ENCODE results near the gene LYG1. TPM values are rescaled to one million over a fixed set of nuclear protein-coding genes. Genes with fewer than 3 reads are reported as not detected.

Gene LYG1
- total and polyA plus RNA-seq, 9 of the 15 experiments (the other 6 are each of a cell fraction or from before 2014, with no cell fraction given) = 0.64 to 2.6 (median 1.2) TPM

- TF ChIP-seq STAT6 (CRISPR knock-in tag; IDR thresholded peaks at IDR 0.05) = peak; percentile 90; the same call in 1 of the 2 replicates
- TF ChIP-seq CBX8 (IDR thresholded peaks at IDR 0.05; ENCODE audit: borderline replicate concordance, extremely low read depth, low read depth, low read length, poor library complexity, severe bottlenecking) = no peak
- TF ChIP-seq GATAD2A (IDR thresholded peaks at IDR 0.05) = no peak
- TF ChIP-seq MBD1 (CRISPR knock-in tag; IDR thresholded peaks at IDR 0.05) = no peak
- peak; percentile 93 for TF ChIP-seq NCOA6 (IDR thresholded peaks at IDR 0.05)
- TF ChIP-seq STAT5B (CRISPR knock-in tag; IDR thresholded peaks at IDR 0.05) = no peak
- TF ChIP-seq SREBF2 (CRISPR knock-in tag; IDR thresholded peaks at IDR 0.05) = no peak
- no peak for TF ChIP-seq ZNF175 (CRISPR knock-in tag; IDR thresholded peaks at IDR 0.05; ENCODE audit: low read depth)
- peak; percentile 92; the same call in 1 of the 2 replicates for TF ChIP-seq KAT7 (CRISPR knock-in tag; IDR thresholded peaks at IDR 0.05; ENCODE audit: borderline replicate concordance)
- peak; percentile 11 to 14; a peak in 1 of 4 replicates for TF ChIP-seq RAD21 (CRISPR knock-in tag; conservative IDR thresholded peaks at IDR 0.05 in 1 of 2, IDR thresholded peaks at IDR 0.05 in 1 of 2)
- TF ChIP-seq MCM2 (IDR thresholded peaks at IDR 0.05; ENCODE audit: low read depth) = no peak
- no peak for TF ChIP-seq BDP1 (IDR thresholded peaks at IDR 0.05; ENCODE audit: insufficient read depth, insufficient read length)
- TF ChIP-seq PCBP1 (IDR thresholded peaks at IDR 0.05; ENCODE audit: low read depth, low read length, poor library complexity, severe bottlenecking) = peak; percentile 63
- no peak for TF ChIP-seq TCF7L2 (IDR thresholded peaks at IDR 0.05; ENCODE audit: low read depth, low read length)
- TF ChIP-seq ZNF551 (CRISPR knock-in tag; IDR thresholded peaks at IDR 0.05) = no peak
- no peak for TF ChIP-seq ZNF239 (CRISPR knock-in tag; IDR thresholded peaks at IDR 0.05)
- no peak for TF ChIP-seq ZNF644 (tag; IDR thresholded peaks at IDR 0.05; ENCODE audit: low read depth)
- TF ChIP-seq ZKSCAN1 (IDR thresholded peaks at IDR 0.05; ENCODE audit: low read depth, low read length) = 0 out of 2 replicates have a peak, but pooled peaks have one; percentile 49
- TF ChIP-seq CREB5 (CRISPR knock-in tag; IDR thresholded peaks at IDR 0.05) = no peak
- no peak for TF ChIP-seq ZNF12 (CRISPR knock-in tag; IDR thresholded peaks at IDR 0.05)
- TF ChIP-seq ZNF121 (CRISPR knock-in tag; conservative IDR thresholded peaks at IDR 0.05) = no peak
- peak; percentile 80; the same call in 1 of the 2 replicates for TF ChIP-seq PHF8 (IDR thresholded peaks at IDR 0.05; ENCODE audit: borderline replicate concordance, low read length)
- peak; percentile 74 for TF ChIP-seq L3MBTL2 (IDR thresholded peaks at IDR 0.05)
Measured at GRCh38 chr2:99337113-99338028, 36.4 kb upstream of the LYG1 start, which contains the start of gene EIF5B (continued).
